HEK293T (cell line): ENCODE measurements around the gene ANKRD42.

Experiments
- CTCF ChIA-PET: fragments of 350-600 bp; formaldehyde crosslinking; extraction: SDS; loops from one replicate; lab custom pipeline; 2021; ENCODE audit warnings: antibody characterized with exemption, inconsistent platforms; lab: Yijun Ruan, JAX
- POLR2A ChIA-PET: fragments of 350-600 bp; formaldehyde crosslinking; extraction: SDS; loops from one replicate; lab custom pipeline; 2020; ENCODE audit warnings: antibody characterized with exemption, inconsistent platforms; lab: Yijun Ruan, JAX
- DNase-seq: peaks from one replicate; pipeline ENCODE4 v3.0.0; 2012; ENCODE audit warnings: mixed read lengths; ENCODE audit errors: extremely low spot score
- ARNT ChIP-seq: fragments of 450-650 bp; IDR thresholded peaks from 2 replicates; pipeline ENCODE4 v1.6.1; 2017; ENCODE audit warnings: mild to moderate bottlenecking
- BHLHE40 ChIP-seq: fragments of 450-650 bp; IDR thresholded peaks from 2 replicates; pipeline ENCODE4 v1.6.1; 2016; ENCODE audit warnings: mild to moderate bottlenecking, moderate library complexity, borderline replicate concordance
- CTBP1 ChIP-seq: fragments of 450-650 bp; IDR thresholded peaks from 2 replicates; pipeline ENCODE4 v1.6.1; 2016; ENCODE audit warnings: borderline replicate concordance
- ELF4 ChIP-seq: fragments of 450-650 bp; IDR thresholded peaks from 2 replicates; pipeline ENCODE4 v1.6.1; 2017; ENCODE audit warnings: antibody characterized with exemption
- FOXA1 ChIP-seq: fragments of 450-650 bp; IDR thresholded peaks from 2 replicates; pipeline ENCODE4 v1.6.1; 2016; ENCODE audit warnings: mild to moderate bottlenecking
- FOXK2 ChIP-seq: fragments of 450-650 bp; IDR thresholded peaks from 2 replicates; pipeline ENCODE4 v1.6.1; 2016; ENCODE audit warnings: mild to moderate bottlenecking
- FOXM1 ChIP-seq: fragments of 450-650 bp; IDR thresholded peaks from 2 replicates; pipeline ENCODE4 v1.6.1; 2017; ENCODE audit warnings: mild to moderate bottlenecking, borderline replicate concordance
- HDGF ChIP-seq: fragments of 450-650 bp; IDR thresholded peaks from 2 replicates; pipeline ENCODE4 v1.6.1; 2017; ENCODE audit warnings: antibody characterized with exemption, borderline replicate concordance
- L3MBTL2 ChIP-seq: fragments of 450-650 bp; conservative IDR thresholded peaks from 2 replicates; pipeline ENCODE4 v1.6.1; 2016; ENCODE audit warnings: mild to moderate bottlenecking
- LEF1 ChIP-seq: fragments of 450-650 bp; IDR thresholded peaks from 2 replicates; pipeline ENCODE4 v1.6.1; 2017; ENCODE audit warnings: mild to moderate bottlenecking, borderline replicate concordance
- NFRKB ChIP-seq: fragments of 450-650 bp; IDR thresholded peaks from 2 replicates; pipeline ENCODE4 v1.6.1; 2016; ENCODE audit warnings: mild to moderate bottlenecking, moderate library complexity
- SP1 ChIP-seq: fragments of 450-650 bp; IDR thresholded peaks from 2 replicates; pipeline ENCODE4 v1.6.1; 2017
- SUZ12 ChIP-seq: fragments of 450-650 bp; IDR thresholded peaks from 2 replicates; pipeline ENCODE4 v1.6.1; 2016; ENCODE audit warnings: mild to moderate bottlenecking
- TARDBP ChIP-seq: fragments of 450-650 bp; IDR thresholded peaks from 2 replicates; pipeline ENCODE4 v1.6.1; 2016
- ZNF384 ChIP-seq: fragments of 450-650 bp; IDR thresholded peaks from 2 replicates; pipeline ENCODE4 v1.6.1; 2016
- TF ChIP-seq, protein P1 (sequence below): fragments of 450-650 bp; IDR thresholded peaks from 2 replicates; pipeline ENCODE4 v1.6.1; 2016

ANKRD42 gene

DNA sequence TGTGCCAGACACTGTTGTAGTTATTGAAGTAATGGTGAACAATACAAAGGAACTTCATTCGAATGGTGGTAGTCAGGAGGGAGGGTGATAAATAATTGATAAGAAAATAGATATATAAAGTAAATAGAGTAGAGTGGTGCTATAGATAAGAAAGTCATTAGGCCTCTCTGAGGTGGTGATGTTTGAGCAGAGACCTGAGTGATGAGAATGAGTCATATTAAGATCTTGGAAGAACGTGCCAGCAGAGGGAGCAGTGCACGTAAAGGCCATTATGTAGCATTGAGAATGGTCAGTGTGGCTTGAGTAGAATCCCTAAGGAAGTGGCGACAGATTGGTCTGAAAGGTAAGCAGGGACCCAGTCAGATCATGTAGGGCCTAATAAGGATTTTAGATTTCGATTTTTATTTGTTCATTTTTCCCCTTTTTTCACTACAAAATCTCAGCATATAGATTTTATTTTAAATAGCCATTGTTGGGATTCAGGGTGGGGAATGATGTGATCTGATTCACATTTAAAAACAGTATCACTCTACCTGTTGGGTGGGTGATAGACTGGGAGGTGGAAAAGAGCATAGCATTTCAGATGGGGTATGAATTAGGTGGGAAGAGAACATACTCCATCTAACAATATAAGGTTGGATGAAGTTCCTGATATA is 47.9 kb downstream of the ANKRD42 start:
- CTCF ChIA-PET: no interaction called here
- peak; percentile 56 for DNase-seq

DNA sequence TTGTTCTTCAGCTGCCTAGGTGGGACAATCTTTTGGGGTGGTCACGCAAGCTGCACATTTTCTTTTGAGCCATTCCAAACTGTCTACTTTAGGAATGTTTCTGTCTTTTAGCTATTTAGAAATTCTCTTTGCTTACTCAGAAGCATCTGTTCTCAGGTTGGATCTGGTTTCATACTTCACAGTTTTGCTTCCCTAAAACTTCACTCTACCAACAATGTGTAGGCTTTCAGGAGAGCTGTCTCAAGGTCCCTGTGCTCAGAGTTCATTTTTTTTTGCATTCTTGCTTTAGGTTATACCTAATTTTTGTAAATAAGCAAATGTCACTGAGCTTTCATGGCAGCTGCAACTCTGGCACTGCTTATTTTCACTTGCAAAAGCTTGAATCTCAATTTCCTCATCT is 55.9 kb downstream of the ANKRD42 start:
- no peak for DNase-seq
- no peak for TF ChIP-seq CTBP1
- no peak for TF ChIP-seq ELF4
- no peak for TF ChIP-seq SP1
- TF ChIP-seq HDGF: no peak
- TF ChIP-seq, protein P1, sequence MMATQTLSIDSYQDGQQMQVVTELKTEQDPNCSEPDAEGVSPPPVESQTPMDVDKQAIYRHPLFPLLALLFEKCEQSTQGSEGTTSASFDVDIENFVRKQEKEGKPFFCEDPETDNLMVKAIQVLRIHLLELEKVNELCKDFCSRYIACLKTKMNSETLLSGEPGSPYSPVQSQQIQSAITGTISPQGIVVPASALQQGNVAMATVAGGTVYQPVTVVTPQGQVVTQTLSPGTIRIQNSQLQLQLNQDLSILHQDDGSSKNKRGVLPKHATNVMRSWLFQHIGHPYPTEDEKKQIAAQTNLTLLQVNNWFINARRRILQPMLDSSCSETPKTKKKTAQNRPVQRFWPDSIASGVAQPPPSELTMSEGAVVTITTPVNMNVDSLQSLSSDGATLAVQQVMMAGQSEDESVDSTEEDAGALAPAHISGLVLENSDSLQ: no peak
- no peak for TF ChIP-seq L3MBTL2
- no peak for TF ChIP-seq SUZ12
- TF ChIP-seq BHLHE40: no peak
- POLR2A ChIA-PET: no interaction called here
- CTCF ChIA-PET: interaction anchor here (0.6 to 1.6 kb wide), 9 partner anchors 9 to 535 kb away, joined by 3 to 6 read pairs (median 3); partner anchors contain the start of gene DDIAS

More for the DNA sequence above, 47.9 kb downstream of the ANKRD42 start:
- POLR2A ChIA-PET: no interaction called here
- TF ChIP-seq TARDBP (no peak), ARNT (no peak), SP1 (no peak), NFRKB (no peak), CTBP1 (no peak), L3MBTL2 (no peak), ELF4 (no peak), ZNF384 (no peak), FOXK2 (no peak), HDGF (no peak), SUZ12 (no peak), FOXA1 (no peak)
- TF ChIP-seq, protein P1: no peak

DNA sequence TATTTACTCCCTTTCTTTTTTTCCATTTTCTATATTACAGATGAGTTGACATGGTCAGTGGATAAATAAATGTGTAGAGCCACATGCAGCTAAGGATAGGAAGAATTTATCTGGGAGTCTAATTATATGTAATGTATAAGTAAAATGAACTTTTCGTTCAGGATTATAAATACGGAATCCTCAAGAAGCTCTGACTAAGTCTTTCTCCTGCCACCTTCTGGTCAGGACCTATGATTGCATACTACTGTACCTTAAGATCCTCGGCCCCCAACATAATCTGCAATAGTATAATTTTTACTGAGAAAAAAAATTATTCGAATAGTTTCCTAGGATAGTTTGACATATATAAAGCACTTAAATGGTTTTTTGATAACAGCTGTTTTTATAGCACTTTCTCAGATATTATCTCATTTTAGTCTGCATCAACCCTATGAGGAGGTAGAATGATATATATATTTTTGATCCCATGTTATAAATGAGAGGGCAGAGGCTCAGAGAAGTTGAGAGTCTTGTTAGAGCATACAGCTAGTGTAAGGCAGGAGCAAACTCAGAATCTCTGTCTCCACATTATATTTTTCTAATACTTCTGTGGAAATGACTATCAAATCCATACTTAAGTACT is 56.6 kb downstream of the ANKRD42 start:
- peak; percentile 32 for DNase-seq
- CTCF ChIA-PET: interaction anchor here (0.6 to 1.6 kb wide), 8 partner anchors 10 to 535 kb away, joined by 3 to 6 read pairs (median 3); partner anchors contain the start of gene DDIAS

DNA sequence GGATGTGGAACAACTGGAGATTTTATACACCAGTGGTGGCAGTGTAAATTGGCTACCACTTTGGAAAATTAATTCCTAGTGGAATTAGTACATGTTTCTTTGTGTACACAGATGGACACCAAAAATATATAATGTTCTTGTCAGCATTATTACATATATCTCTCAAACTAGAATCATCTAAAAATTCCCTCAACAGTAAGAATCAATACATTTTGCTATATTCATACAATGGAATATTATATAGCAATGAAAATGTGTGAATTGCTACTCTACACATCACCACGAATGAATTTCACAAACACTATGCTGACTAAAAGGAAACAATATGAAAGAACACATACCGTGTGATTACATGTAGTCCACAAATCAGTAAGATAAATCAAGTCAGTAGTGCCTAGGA is 58.8 kb downstream of the ANKRD42 start:
- POLR2A ChIA-PET: no interaction called here
- CTCF ChIA-PET: no interaction called here
- no peak for DNase-seq
- no peak for TF ChIP-seq CTBP1

More for the DNA sequence above, 56.6 kb downstream of the ANKRD42 start:
- POLR2A ChIA-PET: no interaction called here
- TF ChIP-seq HDGF (no peak), BHLHE40 (no peak), SP1 (no peak), ZNF384 (no peak), TARDBP (no peak), L3MBTL2 (no peak), ARNT (no peak), SUZ12 (no peak), FOXA1 (no peak), ELF4 (no peak), LEF1 (no peak), FOXM1 (no peak), CTBP1 (no peak), NFRKB (no peak), FOXK2 (no peak)
- TF ChIP-seq, protein P1: no peak

DNA sequence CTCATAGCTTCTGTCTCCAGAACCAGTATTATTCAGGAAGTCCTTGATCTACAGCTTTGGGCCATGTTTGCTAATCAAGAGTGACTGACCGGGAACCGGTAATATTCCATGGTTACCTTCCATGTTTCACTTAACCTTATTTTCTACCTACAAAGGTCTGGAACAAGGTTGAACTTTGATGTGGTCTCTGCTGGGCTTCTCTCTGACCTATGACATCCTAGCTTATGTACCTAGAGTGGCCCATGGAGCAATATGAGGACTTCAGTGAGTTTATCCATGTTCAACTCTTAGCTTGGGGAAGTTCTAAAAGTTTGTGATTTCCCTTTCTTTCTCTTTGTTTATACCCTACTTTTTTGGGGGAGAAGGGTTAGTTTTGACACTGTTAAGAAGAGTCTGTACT is 59.4 kb downstream of the ANKRD42 start:
- ChIA-PET POLR2A (no interaction called here), CTCF (no interaction called here)
- TF ChIP-seq L3MBTL2 (no peak), SUZ12 (no peak), FOXA1 (no peak), HDGF (no peak), CTBP1 (no peak), ELF4 (no peak), NFRKB (no peak)
- TF ChIP-seq, protein P1: no peak
- no peak for DNase-seq

DNA sequence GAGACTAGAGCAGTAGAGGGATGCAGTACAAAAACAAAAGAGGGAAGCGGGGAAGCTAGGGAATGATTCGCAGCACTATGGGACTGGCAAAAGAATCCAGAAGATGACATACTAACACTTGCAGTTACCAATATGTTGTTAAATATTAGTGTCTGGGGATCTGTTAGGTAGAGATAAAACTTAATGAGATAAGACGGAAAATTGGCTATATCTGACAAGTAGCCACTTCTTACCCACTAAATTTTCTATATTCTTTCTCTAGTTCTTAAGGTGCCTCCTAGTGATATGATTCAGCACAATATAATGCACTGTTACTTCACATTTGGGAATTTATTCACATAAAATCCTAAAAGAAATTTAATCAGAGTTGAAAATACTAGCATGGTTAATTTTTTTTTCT is 61.9 kb downstream of the ANKRD42 start:
- TF ChIP-seq NFRKB: no peak
- no peak for TF ChIP-seq TARDBP
- no peak for TF ChIP-seq L3MBTL2
- TF ChIP-seq BHLHE40: no peak
- no peak for TF ChIP-seq ELF4
- TF ChIP-seq LEF1: no peak
- no peak for TF ChIP-seq SP1
- TF ChIP-seq HDGF: no peak
- no peak for TF ChIP-seq FOXK2
- TF ChIP-seq SUZ12: no peak
- no peak for TF ChIP-seq ARNT
- TF ChIP-seq ZNF384: no peak
- TF ChIP-seq, protein P1: no peak
- TF ChIP-seq FOXM1: no peak
- TF ChIP-seq FOXA1: no peak
- no peak for TF ChIP-seq CTBP1
- ChIA-PET CTCF (interaction anchor here (0.6 kb wide), 1 partner anchor 170 kb away, joined by 6 read pairs; no protein-coding TSS in a partner anchor), POLR2A (no interaction called here)
- DNase-seq: no peak
